Adrenal gland (tissue), 5 donors: ENCODE results near the gene UBAC2.

Experiments used
- CTCF ChIP-seq, 6 experiments: fragments of 450-650 bp in 4 of 6; fragments of 200-600 bp in 2 of 6; sonication (generic) in 1 of 6; IDR thresholded peaks; 1 replicate in 5 of 6; 2 replicates in 1 of 6; pipeline versions ENCODE4 v1.5.1 to v1.8.0; 2016 to 2021; ENCODE audit warnings: antibody characterized with exemption in 6 of 6, mild to moderate bottlenecking in 2 of 6, moderate library complexity in 1 of 6
- POLR2A ChIP-seq, 2 donors: fragments of 450-650 bp; IDR thresholded peaks; one replicate each; pipeline ENCODE4 v1.6.1; 2017; ENCODE audit warnings: antibody characterized with exemption in 2 of 2, mild to moderate bottlenecking in 2 of 2, moderate library complexity in 1 of 2
- donor health status: DM: no; HTN: no; CAD: no.

GRCh38 chr13:99307648-99308339, 107.1 kb downstream of the UBAC2 start:
- TF ChIP-seq CTCF (IDR thresholded peaks at IDR 0.05) (no peak), POLR2A (IDR thresholded peaks at IDR 0.05) (no peak)
